SH-SY5Y (cell line): ENCODE data around the gene HS6ST1.

ENCODE experiments used
- GATA2 ChIP-seq: IDR thresholded peaks from 2 replicates; pipeline ENCODE4 v1.6.1; 2011; ENCODE audit warnings: mild to moderate bottlenecking, low read depth, low read length
- GATA3 ChIP-seq: IDR thresholded peaks from 2 replicates; pipeline ENCODE4 v1.6.1; 2011; ENCODE audit warnings: low read depth, mild to moderate bottlenecking, low read length, moderate library complexity

Gene HS6ST1

GRCh38 chr2:128357506-128358370 lies 39.1 kb upstream of the HS6ST1 start:
- TF ChIP-seq GATA2 (no peak), GATA3 (no peak)

GRCh38 chr2:128356127-128356526 lies 37.5 kb upstream of the HS6ST1 start:
- TF ChIP-seq GATA2 = no peak
- TF ChIP-seq GATA3 = no peak

- TF ChIP-seq GATA2 = no peak
- TF ChIP-seq GATA3 = no peak
These were observed 36.2 kb upstream of the HS6ST1 start for GRCh38 chr2:128354726-128355470.

GRCh38 chr2:128354161-128354560 lies 35.5 kb upstream of the HS6ST1 start:
- TF ChIP-seq GATA2 (no peak), GATA3 (no peak)

- TF ChIP-seq GATA2 (no peak), GATA3 (no peak)
These were observed 32.1 kb upstream of the HS6ST1 start for GRCh38 chr2:128350736-128351135.

GRCh38 chr2:128348701-128349100 lies 30.0 kb upstream of the HS6ST1 start:
- TF ChIP-seq GATA2 = no peak
- no peak for TF ChIP-seq GATA3

- no peak for TF ChIP-seq GATA3
- TF ChIP-seq GATA2 = no peak
These were observed 29.3 kb upstream of the HS6ST1 start for GRCh38 chr2:128347701-128348539.

GRCh38 chr2:128347171-128347558 lies 28.5 kb upstream of the HS6ST1 start:
- TF ChIP-seq GATA3 (no peak), GATA2 (no peak)

GRCh38 chr2:128346291-128347170 lies 27.9 kb upstream of the HS6ST1 start:
- TF ChIP-seq GATA3 = no peak
- no peak for TF ChIP-seq GATA2

GRCh38 chr2:128345436-128346165 lies 26.9 kb upstream of the HS6ST1 start:
- no peak for TF ChIP-seq GATA3
- no peak for TF ChIP-seq GATA2

GRCh38 chr2:128344101-128344500 lies 25.4 kb upstream of the HS6ST1 start:
- no peak for TF ChIP-seq GATA2
- TF ChIP-seq GATA3 = no peak

- no peak for TF ChIP-seq GATA2
- TF ChIP-seq GATA3 = no peak
These were observed 24.8 kb upstream of the HS6ST1 start for GRCh38 chr2:128343459-128343858.

- TF ChIP-seq GATA3 (no peak), GATA2 (no peak)
These were observed 23.9 kb upstream of the HS6ST1 start for GRCh38 chr2:128342550-128342949.
